ENCODE data around the gene FSCN2.

Gene FSCN2

GRCh38 chr17:81489998-81490992 lies 37.9 kb upstream of the FSCN2 start:
- in situ Hi-C loops (cut with HindIII; ENCODE audit: low sequenced_read_pairs) = no loop called here

- in situ Hi-C loops (cut with HindIII; ENCODE audit: low sequenced_read_pairs) = no loop called here
Observed at GRCh38 chr17:81491181-81491581, 37.0 kb upstream of the FSCN2 start.

DNA sequence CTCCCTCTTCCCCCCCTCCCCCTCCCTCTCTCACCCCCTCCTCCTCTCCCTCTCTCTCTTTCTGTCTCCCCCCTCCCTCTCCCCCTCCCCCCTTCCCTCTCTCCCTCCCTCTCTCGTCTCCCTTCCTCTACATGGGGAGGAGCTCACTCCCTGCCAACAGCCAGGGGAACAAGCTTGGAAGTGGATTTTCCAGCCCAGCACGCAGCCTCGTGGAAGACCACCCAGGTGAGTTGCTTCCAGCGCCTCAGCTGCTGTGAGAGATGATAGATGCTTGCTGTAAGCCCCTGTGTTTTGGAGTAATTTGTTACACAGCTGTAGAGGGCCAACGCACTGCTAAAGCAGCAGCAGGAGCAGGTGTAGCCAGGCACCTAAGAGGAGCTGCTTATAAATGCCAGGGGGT lies 36.4 kb upstream of the FSCN2 start:
- in situ Hi-C loops (cut with HindIII; ENCODE audit: low sequenced_read_pairs) = no loop called here

DNA sequence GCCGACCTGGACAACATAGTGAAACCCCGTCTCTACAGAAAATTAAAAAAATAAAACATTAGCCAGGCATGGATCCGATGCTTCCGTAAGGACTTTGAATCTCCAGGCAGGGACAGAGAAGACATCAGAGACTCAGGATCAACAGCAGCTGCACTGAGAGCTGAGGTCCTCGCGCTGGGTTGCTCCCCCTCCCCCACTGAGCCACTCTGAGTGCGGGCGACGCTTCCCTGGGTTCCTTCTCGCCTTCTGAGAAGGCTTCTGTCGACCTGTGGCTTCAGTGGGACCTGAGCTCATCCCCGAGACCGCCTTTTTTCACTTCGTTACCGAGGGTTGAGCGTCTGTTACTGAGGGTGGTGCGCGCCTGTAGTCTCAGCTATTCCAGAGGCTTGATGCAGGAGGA lies 36.0 kb upstream of the FSCN2 start:
- in situ Hi-C loops (cut with HindIII; ENCODE audit: low sequenced_read_pairs) = no loop called here

DNA sequence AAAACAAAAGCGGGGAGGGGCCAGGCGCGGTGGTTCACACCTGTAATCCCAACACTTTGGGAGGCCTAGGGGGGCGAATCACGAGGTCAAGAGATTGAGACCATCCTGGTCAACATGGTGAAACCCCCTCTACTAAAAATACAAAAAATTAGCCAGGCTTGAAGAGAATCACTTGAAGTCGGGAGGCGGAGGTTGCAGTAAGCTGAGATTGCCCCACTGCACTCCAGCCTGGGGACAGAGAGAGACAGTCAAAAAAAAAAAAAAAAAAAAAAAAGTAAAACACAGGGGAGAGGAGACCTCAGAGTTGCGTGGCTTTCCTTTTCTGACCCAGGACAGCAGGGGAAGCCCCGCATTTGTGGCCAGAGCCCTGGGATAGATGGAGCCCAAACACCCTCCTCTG lies 35.5 kb upstream of the FSCN2 start:
- in situ Hi-C loops (cut with HindIII; ENCODE audit: low sequenced_read_pairs) = no loop called here

DNA sequence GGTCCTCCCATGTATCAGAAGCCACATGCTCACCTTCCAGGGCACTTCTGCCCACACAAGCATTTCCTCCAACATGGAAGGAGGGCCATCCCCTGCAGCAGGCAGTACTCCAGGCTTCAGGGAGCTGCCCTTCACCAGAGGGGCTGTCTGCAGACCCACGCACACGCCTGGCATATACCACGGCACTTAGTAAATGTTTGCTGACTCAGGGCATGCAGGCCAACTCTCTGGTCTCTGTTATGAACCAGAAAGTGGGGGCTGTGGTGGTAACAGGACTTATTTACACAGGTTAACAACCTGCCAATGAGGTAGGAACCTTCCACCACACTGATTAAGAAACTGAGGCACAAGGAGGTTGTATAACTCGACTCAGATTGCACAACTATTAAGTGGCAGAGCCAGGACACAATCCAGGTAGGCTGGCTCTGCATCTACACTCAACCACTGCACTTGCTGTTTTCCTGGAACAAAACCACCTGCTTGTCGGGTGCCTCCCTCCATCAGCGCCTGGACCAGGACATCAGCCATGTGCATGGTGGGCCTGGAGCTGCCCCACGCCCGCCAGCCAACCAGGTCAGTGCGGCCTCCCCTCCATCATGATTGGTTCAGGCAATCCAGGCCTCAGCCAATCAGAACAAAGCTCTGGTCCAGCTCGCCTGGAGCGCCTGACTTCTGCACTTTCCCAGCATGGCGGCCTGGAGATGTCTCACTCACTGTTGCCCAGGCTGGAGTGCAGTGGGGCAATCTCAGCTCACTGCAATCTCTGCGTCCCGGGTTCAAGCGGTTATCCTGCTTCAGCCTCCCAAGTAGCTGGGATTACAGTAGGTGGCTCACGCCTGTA lies 34.8 kb upstream of the FSCN2 start:
- in situ Hi-C loops (cut with HindIII; ENCODE audit: low sequenced_read_pairs) = no loop called here

DNA sequence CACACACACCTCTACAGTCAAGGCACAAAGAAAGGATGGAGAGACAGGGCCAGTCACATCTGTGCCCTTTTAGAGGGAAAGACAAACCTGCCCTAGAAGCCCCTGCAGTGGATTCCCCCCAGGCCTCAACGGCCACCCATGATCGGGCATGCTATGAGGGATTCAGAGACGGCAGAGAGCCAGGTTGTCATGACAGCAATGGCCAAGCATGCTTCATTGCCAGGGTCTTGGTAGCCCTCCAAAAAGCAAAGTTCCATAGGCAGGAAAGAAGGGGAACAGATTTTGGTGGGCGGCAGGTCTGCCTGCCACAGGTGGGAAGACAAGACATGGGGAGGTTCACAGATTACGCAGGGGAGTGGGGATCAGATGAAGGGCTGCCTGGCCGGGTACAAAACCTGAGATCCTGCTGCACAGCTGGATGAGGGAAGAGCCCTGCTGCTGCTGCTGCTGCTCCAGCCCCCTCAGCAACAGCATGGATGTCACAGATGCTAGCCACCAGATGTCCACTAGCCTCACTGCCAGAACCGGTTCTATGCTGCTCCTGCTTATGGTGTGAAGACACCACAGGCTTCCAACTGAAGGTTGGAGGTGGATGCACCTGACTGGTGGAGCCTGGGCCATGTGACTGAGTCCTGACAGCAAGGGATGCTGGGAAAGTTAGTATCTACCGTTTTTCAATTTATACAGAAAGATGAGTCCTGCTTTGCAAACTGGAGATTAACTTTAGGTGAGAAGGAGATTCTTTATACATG lies 33.4 kb upstream of the FSCN2 start:
- in situ Hi-C loops (cut with HindIII; ENCODE audit: low sequenced_read_pairs) = no loop called here

- in situ Hi-C loops (cut with HindIII; ENCODE audit: low sequenced_read_pairs) = no loop called here
Observed at GRCh38 chr17:81498953-81499600, 29.1 kb upstream of the FSCN2 start.

- in situ Hi-C loops (cut with HindIII; ENCODE audit: low sequenced_read_pairs) = no loop called here
Observed at GRCh38 chr17:81499601-81499970, 28.6 kb upstream of the FSCN2 start.

DNA sequence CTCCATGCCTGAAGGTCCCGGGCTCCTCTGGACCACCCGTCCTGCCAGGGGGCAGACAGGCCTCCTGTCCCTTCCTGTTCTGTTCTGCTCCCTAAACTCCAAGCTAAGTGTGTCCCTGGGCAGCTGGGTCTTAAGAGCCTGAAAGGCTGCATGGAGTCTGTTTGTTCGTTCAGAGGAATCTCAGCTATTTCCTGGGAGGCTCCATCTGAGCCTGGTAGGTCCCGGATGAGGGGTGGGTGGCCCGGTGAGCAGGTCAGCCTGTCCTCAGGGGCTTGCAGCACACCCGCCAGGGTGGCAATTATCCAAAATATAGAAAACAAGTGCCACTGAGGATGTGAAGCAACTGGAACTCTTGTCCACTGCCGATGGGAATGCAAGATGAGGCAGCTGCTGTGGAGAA lies 28.1 kb upstream of the FSCN2 start:
- in situ Hi-C loops (cut with HindIII; ENCODE audit: low sequenced_read_pairs) = no loop called here

GRCh38 chr17:81502471-81503017 lies 25.6 kb upstream of the FSCN2 start:
- in situ Hi-C loops (cut with HindIII; ENCODE audit: low sequenced_read_pairs) = no loop called here

GRCh38 chr17:81503619-81504018 lies 24.6 kb upstream of the FSCN2 start:
- in situ Hi-C loops (cut with HindIII; ENCODE audit: low sequenced_read_pairs) = no loop called here

DNA sequence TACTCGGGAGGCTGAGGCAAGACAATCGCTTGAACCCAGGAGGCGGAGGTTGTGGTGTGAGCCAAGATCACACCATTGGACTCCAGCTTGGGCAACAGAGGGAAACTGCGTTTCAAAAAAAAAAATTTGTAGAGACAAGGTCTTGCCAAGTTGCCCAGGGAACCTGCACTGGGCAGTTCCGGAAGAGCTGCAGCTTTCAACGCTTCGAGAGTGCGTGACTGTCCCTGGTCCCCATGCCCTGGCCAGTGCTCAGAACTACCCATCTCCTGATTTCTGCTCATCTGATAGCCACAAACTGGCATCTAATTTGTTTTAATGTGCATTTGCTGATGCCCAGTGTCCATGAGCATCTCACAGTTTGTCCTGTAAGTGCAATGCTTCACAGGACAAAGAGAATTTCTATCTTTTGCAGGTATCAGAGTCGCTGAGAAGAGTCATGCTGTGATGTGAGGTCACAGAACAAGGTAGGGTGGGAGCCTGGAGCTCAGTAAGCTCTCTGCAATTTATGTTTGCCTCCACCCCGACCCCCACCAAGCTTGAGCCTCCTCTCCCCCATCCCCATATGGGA lies 19.5 kb upstream of the FSCN2 start:
- in situ Hi-C loops (cut with HindIII; ENCODE audit: low sequenced_read_pairs) = no loop called here

- in situ Hi-C loops (cut with HindIII; ENCODE audit: low sequenced_read_pairs) = no loop called here
Observed at GRCh38 chr17:81509207-81509971, 18.8 kb upstream of the FSCN2 start.

- in situ Hi-C loops (cut with HindIII; ENCODE audit: low sequenced_read_pairs) = loop anchor here (5.0 to 10.0 kb wide), 4 partner anchors 53 to 225 kb away; no protein-coding TSS in a partner anchor
Observed at GRCh38 chr17:81509972-81510784, 18.0 kb upstream of the FSCN2 start.

DNA sequence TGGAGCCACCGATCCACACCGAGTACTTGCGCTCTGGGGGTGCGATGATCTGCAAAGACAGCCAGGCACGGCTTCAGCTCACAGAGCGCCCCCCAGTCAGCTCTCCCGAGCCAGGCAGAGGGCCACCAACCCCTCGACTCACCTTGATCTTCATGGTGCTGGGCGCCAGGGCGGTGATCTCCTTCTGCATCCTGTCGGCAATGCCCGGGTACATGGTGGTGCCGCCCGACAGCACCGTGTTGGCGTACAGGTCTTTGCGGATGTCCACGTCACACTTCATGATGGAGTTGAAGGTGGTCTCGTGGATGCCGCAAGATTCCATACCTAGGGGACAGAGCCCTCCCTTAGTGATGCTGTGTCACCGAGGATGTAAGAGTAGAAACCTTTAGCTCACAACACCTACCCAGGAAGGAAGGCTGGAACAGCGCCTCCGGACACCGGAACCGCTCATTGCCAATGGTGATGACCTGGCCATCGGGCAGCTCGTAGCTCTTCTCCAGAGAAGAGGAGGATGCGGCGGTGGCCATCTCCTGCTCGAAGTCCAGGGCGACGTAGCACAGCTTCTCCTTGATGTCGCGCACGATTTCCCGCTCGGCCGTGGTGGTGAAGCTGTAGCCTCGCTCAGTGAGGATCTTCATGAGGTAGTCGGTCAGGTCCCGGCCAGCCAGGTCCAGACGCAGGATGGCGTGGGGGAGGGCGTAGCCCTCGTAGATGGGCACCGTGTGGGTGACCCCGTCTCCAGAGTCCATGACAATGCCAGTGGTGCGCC lies 17.2 kb upstream of the FSCN2 start:
- in situ Hi-C loops (cut with HindIII; ENCODE audit: low sequenced_read_pairs) = loop anchor here (5.0 to 10.0 kb wide), 4 partner anchors 54 to 226 kb away; no protein-coding TSS in a partner anchor

DNA sequence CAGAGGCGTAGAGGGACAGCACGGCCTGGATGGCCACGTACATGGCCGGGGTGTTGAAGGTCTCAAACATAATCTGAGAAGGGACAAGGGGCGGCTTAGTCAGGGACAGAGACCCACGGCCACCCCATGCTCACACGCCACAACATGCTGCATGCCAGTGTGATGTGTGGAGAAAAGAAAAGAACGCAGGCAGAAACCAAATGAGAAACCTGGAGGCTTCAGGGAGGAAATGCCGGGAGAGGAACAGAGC lies 16.7 kb upstream of the FSCN2 start:
- in situ Hi-C loops (cut with HindIII; ENCODE audit: low sequenced_read_pairs) = loop anchor here (5.0 to 10.0 kb wide), 4 partner anchors 54 to 227 kb away; no protein-coding TSS in a partner anchor

Measured in endothelial cell of hepatic sinusoid (primary cell).